ENCODE results near the gene NKX2-1.
"Not testable (repeated sequence)": the region's sequence is repeated elsewhere in the genome, so short reads cannot be mapped to it uniquely, and the experiment has no call there.

Gene NKX2-1

DNA sequence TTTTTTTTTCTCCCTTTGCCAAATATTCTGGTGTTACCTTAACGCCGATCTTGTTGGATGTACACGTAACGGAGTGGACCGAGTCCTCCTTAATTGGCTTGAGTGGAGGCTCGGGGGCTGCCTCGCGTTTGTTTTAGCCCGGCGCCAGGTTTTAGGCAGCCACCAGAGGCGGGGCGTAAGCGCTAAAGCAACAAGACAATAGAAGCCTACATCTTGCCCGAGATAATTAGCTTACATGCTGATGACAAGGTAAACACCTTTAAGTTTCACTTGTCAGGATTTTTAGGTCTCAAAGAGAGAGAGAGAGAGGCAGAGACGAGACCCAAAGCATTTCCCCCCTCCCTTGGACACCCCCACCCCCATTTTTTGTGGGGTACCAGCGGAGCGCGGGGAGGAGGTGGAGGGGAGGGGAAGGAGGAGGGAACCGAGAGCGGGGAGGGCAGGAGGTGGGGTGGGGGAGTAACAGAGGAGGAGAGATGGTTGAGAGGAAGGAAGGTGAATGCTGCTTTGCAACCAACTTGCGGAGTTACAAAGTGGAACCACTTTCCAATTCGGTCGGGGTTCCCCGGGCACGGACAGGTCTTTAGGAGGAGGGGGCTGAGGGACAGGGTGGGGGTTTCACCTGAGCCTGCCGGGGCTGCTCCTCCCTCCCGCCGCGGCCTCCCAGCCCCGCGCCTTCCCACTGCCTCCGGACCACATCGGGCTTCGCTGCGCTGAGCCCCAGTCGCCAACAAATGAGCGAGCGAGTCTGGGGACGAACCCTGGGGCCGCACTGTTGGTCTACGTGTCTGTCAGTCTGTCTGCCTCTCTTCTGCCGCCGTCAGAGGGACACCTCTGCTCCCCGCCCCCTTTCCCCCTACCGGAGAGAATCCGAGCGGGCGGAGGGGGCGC, at the start of gene NKX2-1:
TSS of gene NKX2-1 (minus strand) at position 802 of the 891 bp plus-strand sequence. CDS start at position 699, 103 bp downstream.
- DNase-seq = no peak

- no peak for DNase-seq
Observed at GRCh38 chr14:36556811-36557433, 36.9 kb upstream of the NKX2-1 start.

- no peak for DNase-seq
Observed at GRCh38 chr14:36555998-36556743, 36.1 kb upstream of the NKX2-1 start.

DNA sequence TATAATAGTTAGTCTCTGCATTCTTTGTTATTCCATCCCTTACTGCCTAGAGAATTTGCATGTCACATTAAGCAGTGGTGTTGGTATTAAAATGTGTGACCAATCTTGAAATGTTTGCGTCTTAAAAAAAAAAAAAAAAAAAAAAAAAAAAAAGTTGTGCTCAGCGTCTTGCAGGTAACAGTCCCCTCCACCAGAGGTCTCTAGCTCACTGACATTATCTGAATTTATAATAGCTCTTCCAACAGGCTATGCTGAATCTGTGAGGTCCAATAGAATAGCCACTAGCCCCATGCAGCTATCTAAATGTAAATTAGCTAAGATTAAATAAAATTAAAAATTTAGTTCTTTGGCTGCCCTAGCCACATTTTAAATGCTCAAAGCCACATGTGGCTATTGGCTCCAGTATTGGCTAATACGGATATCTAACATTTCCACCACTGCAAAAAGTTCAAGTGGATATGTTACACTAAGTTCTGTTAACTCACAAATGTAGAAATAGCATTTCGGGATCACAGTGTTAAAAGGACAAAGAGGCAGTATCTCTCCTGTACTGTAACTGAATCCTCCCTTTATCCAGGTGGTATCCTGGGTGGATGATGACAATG, 33.7 kb upstream of the NKX2-1 start:
- DNase-seq = no peak

DNA sequence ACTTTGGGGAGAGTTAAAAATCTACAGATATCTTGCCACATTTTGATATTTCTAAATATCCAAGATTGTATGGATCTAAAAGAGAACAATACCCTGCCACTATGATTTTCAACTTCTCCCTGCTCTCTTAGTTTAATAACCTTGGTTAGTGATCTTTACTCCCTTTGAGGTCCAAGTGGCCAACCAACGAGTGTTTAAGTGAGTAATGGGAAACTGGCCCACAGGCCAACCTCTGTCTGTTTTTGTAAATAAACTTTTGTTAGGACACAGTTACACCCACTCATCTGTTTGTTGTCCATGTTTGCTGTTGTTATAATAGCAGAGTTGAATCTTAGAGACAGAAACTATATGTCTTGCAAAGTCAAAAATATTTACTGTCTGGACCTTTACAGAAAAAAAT, 30.9 kb upstream of the NKX2-1 start:
- no peak for DNase-seq

- DNase-seq = not testable (repeated sequence)
Observed at GRCh38 chr14:36544280-36544679, 24.2 kb upstream of the NKX2-1 start.

DNA sequence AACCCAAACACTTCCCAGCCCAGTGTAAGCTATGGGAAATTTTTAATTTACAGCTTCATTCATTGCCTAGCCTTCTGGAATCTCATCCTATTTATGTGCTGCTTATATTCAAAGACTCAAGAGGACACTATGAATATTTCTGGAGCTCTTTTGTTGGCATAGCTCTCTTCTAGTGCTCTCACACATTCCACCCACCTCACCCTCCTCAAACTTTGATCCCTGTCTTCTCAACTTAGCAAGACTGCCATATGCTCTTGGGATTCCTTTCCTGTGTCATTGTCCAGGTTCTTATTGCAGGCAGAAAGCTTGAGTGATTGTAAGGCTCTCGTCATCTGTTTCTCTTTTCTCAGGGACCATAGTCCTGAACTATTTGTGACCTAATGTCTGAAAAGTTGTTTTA, 18.0 kb upstream of the NKX2-1 start:
- DNase-seq = no peak

DNA sequence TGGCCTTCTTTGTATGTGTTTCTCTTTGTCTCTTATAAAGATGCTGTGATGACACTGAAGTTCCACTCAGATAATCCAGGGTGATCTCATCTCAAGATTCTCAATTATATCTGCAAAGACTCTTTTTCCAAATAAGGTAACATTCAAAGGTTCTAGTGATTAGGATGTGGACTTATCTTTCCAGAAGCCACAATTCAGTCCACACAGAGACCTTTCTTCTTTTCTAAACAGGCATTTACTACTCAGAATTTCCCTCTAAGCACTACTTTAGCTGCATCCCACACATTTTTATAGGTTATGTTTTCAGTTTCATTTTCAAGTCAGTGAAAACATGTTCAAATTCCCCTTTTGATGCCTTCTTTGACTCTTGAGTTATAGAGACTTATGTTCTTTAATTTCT, 9.0 kb upstream of the NKX2-1 start:
- no peak for DNase-seq

GRCh38 chr14:36525746-36526099, 5.7 kb upstream of the NKX2-1 start:
- no peak for DNase-seq

DNA sequence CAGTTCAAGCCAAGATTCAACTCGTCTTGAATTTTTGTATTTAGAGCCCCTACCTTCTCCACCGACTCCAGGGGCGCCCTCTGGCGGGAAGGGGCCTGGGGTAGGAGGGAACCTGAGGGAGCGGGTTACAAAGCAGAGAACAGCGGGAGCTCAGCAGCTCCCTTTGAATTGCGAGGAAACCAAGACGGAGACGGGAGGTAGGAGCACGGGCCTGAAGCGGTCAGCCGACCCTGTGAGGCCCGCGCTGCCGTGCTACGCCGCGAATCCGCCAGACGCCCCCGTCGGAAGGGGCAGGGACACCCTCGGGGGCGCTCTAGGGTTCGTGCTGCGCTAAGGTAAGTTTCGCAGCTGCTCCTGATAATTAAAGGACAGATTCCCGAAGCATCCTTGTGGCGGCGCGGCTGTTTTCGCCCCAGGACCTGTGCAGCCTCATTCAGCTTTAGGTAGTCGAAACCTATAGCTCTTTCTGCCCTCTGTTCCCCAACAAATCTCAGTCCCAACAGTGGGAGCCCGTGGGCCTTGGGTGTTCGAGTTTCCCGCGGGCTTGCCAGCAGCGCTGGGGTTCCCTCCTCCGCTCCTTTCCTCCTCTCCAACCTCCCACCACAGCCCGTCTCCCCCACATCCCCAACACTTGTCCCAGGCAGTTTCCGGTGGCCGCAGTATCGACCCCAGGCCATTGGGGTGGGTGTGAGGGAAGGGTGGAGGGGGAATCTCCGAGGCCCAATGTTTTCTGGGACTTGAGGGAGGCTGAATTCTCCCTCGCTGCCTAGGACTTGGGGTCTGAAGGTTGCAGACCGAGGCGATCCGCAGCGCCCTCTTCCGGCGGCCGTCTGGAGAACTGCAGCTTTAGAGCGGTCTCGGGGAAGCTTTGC, 5.1 kb upstream of the NKX2-1 start:
- no peak for DNase-seq

- DNase-seq = no peak
Observed at GRCh38 chr14:36524220-36524837, 4.3 kb upstream of the NKX2-1 start.

- DNase-seq = no peak
Observed at GRCh38 chr14:36522972-36523715, 3.1 kb upstream of the NKX2-1 start.

DNA sequence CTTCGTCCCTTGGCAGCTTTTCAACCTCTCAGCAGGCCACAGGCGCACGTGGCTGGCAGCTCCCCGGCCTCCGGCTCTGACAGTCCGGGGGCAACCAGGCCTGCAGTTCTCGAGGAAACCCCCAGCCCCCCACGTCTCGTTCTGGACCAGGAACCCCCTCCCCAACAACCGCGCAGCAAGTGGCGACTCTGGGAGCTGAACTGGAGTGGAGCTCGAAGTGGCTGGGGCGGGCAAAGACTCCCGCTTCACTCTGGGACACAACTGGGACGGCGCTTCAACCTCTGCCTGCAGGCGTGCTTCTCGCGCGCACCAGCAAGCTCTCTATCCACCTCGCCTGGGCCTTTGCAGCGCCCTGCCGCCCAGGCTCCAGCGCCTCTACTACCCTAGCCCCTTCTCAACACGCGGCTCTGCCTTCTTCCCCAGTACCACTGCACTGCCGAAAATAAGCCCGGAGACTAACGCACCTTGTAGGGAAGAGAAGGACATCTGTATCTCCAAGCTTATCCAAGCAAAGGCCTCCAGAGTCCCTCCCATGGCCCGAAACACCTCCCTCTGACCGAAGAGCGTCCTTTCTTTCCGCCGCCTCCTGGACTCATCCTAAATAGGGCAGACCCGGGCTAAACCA, 2.4 kb upstream of the NKX2-1 start:
- no peak for DNase-seq

GRCh38 chr14:36521598-36522345, 1.7 kb upstream of the NKX2-1 start:
- DNase-seq = no peak

DNA sequence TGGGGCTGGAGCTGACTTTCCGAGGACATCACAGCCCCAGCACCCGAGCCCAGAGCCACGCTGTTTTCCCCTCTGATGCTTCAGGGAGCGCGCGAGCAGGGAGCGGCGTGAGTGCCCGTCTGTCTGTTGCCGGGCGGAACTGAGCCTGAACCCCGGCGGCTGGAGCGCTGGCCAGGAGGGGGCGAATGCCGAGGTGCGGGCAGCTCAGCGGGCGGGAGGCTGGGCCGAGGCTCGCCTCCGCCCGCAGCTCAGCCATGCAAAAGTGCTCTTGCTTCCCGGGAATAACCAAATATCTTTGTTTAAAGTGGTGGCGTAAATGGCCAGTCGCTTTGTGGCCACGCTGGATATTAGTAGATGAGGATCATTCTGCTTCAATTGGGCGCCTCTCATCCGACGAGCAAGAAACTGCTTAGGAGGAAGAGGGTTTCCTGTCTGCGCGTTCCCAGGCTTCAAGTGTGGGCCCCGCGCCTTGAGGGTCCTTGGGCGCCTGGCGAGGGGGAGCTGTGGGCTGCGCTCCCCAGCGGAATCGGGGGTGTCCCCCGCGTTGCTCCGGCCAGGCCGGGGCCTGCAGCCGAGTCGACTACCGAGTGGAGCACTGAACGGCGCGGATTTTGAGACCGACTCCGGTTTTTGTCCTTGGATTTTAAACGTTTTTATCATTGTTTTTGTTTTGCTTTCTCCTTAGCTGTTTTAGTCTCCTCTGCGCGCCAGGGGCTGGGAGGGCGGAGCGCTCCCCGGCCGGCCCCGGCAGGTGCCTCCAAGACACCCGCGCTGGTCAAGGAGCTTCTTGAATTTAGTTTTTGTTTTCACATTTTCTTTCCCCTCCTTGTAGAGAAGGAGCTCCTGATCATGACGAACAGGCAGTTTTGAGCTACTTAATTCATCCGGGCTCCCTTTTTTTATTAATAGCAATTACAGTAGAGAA, 831 bp upstream of the NKX2-1 start:
- no peak for DNase-seq

GRCh38 chr14:36518586-36519430, 1.2 kb downstream of the NKX2-1 start:
- DNase-seq = no peak

- DNase-seq = no peak
Observed at GRCh38 chr14:36518031-36518585, 1.9 kb downstream of the NKX2-1 start.

All from activated effector memory CD4-positive, alpha-beta T cell treated with anti-CD3 and anti-CD28 coated beads, Interleukin-2, amount 50 U/mL, for 16 hours (primary cell).